Lower leg skin (tissue), 3 donors: ENCODE measurements around the gene BCAR3.

Source experiments
- POLR2A ChIP-seq, 2 donors: fragments of 450-650 bp; IDR thresholded peaks; one replicate each; pipeline ENCODE4 v1.6.1; 2016 to 2017; ENCODE audit warnings: antibody characterized with exemption in 2 of 2, mild to moderate bottlenecking in 1 of 2, moderate library complexity in 1 of 2
- TF ChIP-seq, protein P1 (sequence below), 3 donors: fragments of 450-650 bp; IDR thresholded peaks; one replicate each; pipeline ENCODE4 v1.5.1; 2016; ENCODE audit warnings: antibody characterized with exemption in 3 of 3, mild to moderate bottlenecking in 3 of 3, moderate library complexity in 2 of 3

DNA sequence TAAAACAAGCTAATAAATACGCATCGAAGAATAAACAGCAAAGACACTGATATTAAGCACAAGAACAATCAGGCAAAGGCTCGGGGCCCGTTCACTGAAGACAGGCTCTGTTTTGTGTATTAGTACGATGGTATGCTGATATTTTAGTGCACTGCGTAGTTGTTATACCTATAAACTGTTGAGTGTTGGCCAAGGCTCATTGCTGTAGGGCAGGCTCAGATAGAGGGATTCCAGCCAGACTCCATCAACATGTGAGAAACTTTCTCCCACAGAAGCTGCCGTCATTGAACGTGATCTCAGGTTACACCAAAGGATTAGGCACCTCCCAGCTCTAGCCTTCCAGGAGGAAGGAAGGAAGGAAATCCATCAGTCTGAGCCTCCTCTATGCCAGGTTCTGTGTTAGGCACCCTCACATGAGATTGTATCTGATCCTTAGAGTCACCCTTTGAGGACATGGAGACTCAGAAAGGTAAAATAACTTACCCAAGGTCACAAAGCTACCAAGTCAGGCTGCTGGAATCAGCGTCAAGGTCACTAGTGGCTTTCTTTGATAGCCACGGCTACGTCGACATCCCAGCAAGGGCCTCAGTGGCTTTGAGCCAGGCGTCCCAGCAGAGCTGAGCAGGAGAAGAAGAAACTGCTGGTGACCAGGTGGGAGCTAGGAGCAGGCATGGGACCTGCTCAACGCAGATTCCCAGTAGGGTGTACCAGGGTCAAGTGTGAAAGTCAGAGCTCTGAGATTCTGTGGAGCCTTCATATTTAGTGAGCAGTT is 14.8 kb downstream of the BCAR3 start:
- TF ChIP-seq, protein P1, sequence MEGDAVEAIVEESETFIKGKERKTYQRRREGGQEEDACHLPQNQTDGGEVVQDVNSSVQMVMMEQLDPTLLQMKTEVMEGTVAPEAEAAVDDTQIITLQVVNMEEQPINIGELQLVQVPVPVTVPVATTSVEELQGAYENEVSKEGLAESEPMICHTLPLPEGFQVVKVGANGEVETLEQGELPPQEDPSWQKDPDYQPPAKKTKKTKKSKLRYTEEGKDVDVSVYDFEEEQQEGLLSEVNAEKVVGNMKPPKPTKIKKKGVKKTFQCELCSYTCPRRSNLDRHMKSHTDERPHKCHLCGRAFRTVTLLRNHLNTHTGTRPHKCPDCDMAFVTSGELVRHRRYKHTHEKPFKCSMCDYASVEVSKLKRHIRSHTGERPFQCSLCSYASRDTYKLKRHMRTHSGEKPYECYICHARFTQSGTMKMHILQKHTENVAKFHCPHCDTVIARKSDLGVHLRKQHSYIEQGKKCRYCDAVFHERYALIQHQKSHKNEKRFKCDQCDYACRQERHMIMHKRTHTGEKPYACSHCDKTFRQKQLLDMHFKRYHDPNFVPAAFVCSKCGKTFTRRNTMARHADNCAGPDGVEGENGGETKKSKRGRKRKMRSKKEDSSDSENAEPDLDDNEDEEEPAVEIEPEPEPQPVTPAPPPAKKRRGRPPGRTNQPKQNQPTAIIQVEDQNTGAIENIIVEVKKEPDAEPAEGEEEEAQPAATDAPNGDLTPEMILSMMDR (IDR thresholded peaks at IDR 0.05) = no peak
- no peak for TF ChIP-seq POLR2A (IDR thresholded peaks at IDR 0.05)
